ENCODE data around the gene PLIN4. TPM values are rescaled to one million over a fixed set of nuclear protein-coding genes. Genes with fewer than 3 reads are reported as not detected.

PLIN4 gene
- polyA plus RNA-seq, 4 donors = 0.50 to 16.9 (median 1.1) TPM

- no peaks in the 10 kb centered on the region for H3K9me3 ChIP-seq (ENCODE audit: control insufficient read depth in 2 of 2, insufficient read depth in 1 of 2, low read depth in 1 of 2, low read length in 1 of 2)
- DNase-seq (no peak), FAIRE-seq (no peak)
- no peak overlapping the region for H3K27ac ChIP-seq (ENCODE audit: low read depth in 1 of 3, low read length in 2 of 3)
- 91 to 96% (median 94%) methylated on average over 19 to 25 of the region's 25 CpGs for WGBS, 3 donors
- no peaks in the 10 kb centered on the region for H3K27me3 ChIP-seq (ENCODE audit: control insufficient read depth in 3 of 3, insufficient read depth in 3 of 3, low read length in 3 of 3)
- no peak overlapping the region for H3K4me3 ChIP-seq (ENCODE audit: low read depth in 1 of 3, low read length in 3 of 3)
- no peaks in the 10 kb centered on the region for H3K4me1 ChIP-seq (ENCODE audit: control insufficient read depth in 3 of 3, insufficient read depth in 2 of 3, low read depth in 1 of 3, low read length in 2 of 3)
- H3K36me3 ChIP-seq (ENCODE audit: control insufficient read depth in 3 of 3, insufficient read depth in 2 of 3, low read depth in 1 of 3, low read length in 3 of 3) = peaks cover 11 to 93% (median 16%) of the 10 kb centered on the region in 3 donors
Observed at GRCh38 chr19:4501691-4502090, 16.6 kb downstream of the PLIN4 start.

DNA sequence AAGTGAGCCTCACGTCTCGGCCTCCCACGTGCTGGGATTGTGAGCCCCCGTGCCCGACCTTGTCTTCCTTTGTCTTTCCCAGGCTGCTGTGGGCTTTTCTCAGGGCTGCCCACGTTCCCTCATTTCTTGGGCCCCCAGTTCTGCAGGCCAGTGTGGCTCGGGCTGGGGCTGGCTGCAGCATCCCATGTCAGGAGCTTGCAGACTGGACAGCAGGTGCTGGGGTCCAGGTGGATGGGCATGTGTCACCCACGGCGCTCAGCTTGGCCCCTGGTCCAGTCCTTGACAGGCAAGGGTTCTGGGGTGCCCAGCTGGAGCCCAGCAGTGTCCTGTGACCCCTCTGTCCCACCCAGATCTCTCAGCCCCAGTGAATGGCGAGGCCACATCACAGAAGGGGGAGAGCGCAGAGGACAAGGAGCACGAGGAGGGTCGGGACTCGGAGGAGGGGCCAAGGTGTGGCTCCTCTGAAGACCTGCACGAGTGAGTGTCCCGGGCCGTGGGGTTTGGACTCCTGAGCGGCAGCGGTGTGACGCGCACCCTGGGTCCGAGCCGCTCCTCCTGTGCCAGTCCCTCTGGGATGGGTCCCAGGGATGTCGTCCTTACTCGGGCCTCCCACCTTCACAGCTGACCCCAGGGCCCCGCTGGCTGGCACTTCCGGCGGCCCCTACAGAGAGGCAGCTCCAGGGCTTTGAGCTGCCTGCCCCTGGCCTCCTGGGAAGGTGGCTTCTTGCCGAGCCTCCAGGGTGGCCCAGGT is 17.3 kb downstream of the PLIN4 start:
- FAIRE-seq = no peak
- no peak overlapping the region for H3K4me3 ChIP-seq (ENCODE audit: low read depth in 1 of 3, low read length in 3 of 3)
- H3K9me3 ChIP-seq (ENCODE audit: control insufficient read depth in 2 of 2, insufficient read depth in 1 of 2, low read depth in 1 of 2, low read length in 1 of 2) = no peaks in the 10 kb centered on the region
- DNase-seq = no peak
- no peaks in the 10 kb centered on the region for H3K4me1 ChIP-seq (ENCODE audit: control insufficient read depth in 3 of 3, insufficient read depth in 2 of 3, low read depth in 1 of 3, low read length in 2 of 3)
- H3K27ac ChIP-seq (ENCODE audit: low read depth in 1 of 3, low read length in 2 of 3) = no peak overlapping the region
- 89 to 94% (median 94%) methylated on average over 27 to 29 of the region's 29 CpGs for WGBS, 3 donors
- no peaks in the 10 kb centered on the region for H3K27me3 ChIP-seq (ENCODE audit: control insufficient read depth in 3 of 3, insufficient read depth in 3 of 3, low read length in 3 of 3)
- peaks cover 11 to 94% (median 19%) of the 10 kb centered on the region in 3 donors for H3K36me3 ChIP-seq (ENCODE audit: control insufficient read depth in 3 of 3, insufficient read depth in 2 of 3, low read depth in 1 of 3, low read length in 3 of 3)

DNA sequence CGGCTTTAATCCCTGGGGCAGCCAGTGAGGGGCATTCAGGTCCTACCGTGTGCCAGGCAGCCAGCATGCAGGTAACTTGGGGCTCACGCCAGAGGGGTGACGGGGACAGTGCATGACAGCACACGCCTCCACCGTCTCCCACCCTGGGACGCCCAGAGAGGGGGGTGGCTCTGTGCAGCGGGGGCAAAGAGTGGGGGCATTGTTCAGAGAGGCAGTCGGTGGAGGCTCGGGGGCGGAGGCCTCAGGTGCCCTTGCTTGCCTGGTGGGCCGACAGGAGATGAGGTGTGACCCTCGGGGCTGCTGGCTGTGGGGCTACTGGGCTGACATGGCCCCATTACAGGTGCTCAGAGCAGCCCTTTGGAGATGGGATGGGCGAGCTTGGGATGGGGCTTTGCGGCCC is 18.4 kb downstream of the PLIN4 start:
- no peak for DNase-seq
- Histone ChIP-seq H3K4me1 (ENCODE audit: control insufficient read depth in 3 of 3, insufficient read depth in 2 of 3, low read depth in 1 of 3, low read length in 2 of 3) (no peaks in the 10 kb centered on the region), H3K36me3 (ENCODE audit: control insufficient read depth in 3 of 3, insufficient read depth in 2 of 3, low read depth in 1 of 3, low read length in 3 of 3) (peaks cover 15 to 91% (median 19%) of the 10 kb centered on the region in 3 donors), H3K27me3 (ENCODE audit: control insufficient read depth in 3 of 3, insufficient read depth in 3 of 3, low read length in 3 of 3) (no peaks in the 10 kb centered on the region), H3K27ac (ENCODE audit: low read depth in 1 of 3, low read length in 2 of 3) (no peak overlapping the region), H3K4me3 (ENCODE audit: low read depth in 1 of 3, low read length in 3 of 3) (no peak overlapping the region), H3K9me3 (ENCODE audit: control insufficient read depth in 2 of 2, insufficient read depth in 1 of 2, low read depth in 1 of 2, low read length in 1 of 2) (no peaks in the 10 kb centered on the region)
- FAIRE-seq = no peak
- 93 to 96% (median 94%) methylated on average over 15 of the region's 15 CpGs for WGBS, 3 donors

DNA sequence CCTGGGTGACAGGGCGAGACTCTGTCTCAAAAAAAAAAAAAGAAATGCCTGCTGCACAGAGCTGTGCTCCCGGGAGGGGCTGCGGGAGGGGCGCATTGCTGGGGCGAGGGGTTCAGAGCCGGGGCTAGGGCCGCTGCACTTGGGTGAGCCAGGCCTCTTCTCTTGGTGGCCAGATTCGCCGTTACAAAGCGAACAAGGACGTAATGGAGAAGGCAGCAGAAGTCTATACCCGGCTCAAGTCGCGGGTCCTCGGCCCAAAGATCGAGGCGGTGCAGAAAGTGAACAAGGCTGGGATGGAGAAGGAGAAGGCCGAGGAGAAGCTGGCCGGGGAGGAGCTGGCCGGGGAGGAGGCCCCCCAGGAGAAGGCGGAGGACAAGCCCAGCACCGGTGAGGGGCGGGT is 19.0 kb downstream of the PLIN4 start:
- 94 to 97% (median 96%) methylated on average over 20 to 23 of the region's 23 CpGs for WGBS, 3 donors
- no peak for FAIRE-seq

GRCh38 chr19:4498694-4499093 is 19.6 kb downstream of the PLIN4 start:
- Histone ChIP-seq H3K27me3 (ENCODE audit: control insufficient read depth in 3 of 3, insufficient read depth in 3 of 3, low read length in 3 of 3) (no peaks in the 10 kb centered on the region), H3K9me3 (ENCODE audit: control insufficient read depth in 2 of 2, insufficient read depth in 1 of 2, low read depth in 1 of 2, low read length in 1 of 2) (no peaks in the 10 kb centered on the region), H3K4me1 (ENCODE audit: control insufficient read depth in 3 of 3, insufficient read depth in 2 of 3, low read depth in 1 of 3, low read length in 2 of 3) (no peaks in the 10 kb centered on the region), H3K36me3 (ENCODE audit: control insufficient read depth in 3 of 3, insufficient read depth in 2 of 3, low read depth in 1 of 3, low read length in 3 of 3) (peaks cover 23 to 89% (median 26%) of the 10 kb centered on the region in 3 donors), H3K27ac (ENCODE audit: low read depth in 1 of 3, low read length in 2 of 3) (no peak overlapping the region), H3K4me3 (ENCODE audit: low read depth in 1 of 3, low read length in 3 of 3) (no peak overlapping the region)
- WGBS, 3 donors = 94 to 96% (median 95%) methylated on average over 10 to 12 of the region's 12 CpGs
- FAIRE-seq = no peak
- no peak for DNase-seq

More for the DNA sequence above, 19.0 kb downstream of the PLIN4 start:
- DNase-seq = no peak
- Histone ChIP-seq H3K4me1 (ENCODE audit: control insufficient read depth in 3 of 3, insufficient read depth in 2 of 3, low read depth in 1 of 3, low read length in 2 of 3) (no peaks in the 10 kb centered on the region), H3K27me3 (ENCODE audit: control insufficient read depth in 3 of 3, insufficient read depth in 3 of 3, low read length in 3 of 3) (no peaks in the 10 kb centered on the region), H3K9me3 (ENCODE audit: control insufficient read depth in 2 of 2, insufficient read depth in 1 of 2, low read depth in 1 of 2, low read length in 1 of 2) (no peaks in the 10 kb centered on the region), H3K4me3 (ENCODE audit: low read depth in 1 of 3, low read length in 3 of 3) (no peak overlapping the region), H3K27ac (ENCODE audit: low read depth in 1 of 3, low read length in 2 of 3) (no peak overlapping the region), H3K36me3 (ENCODE audit: control insufficient read depth in 3 of 3, insufficient read depth in 2 of 3, low read depth in 1 of 3, low read length in 3 of 3) (peaks cover 17 to 90% (median 25%) of the 10 kb centered on the region in 3 donors)

- no peaks in the 10 kb centered on the region for H3K4me1 ChIP-seq (ENCODE audit: control insufficient read depth in 3 of 3, insufficient read depth in 2 of 3, low read depth in 1 of 3, low read length in 2 of 3)
- DNase-seq = no peak
- WGBS, 3 donors = 93 to 94% (median 93%) methylated on average over 24 to 25 of the region's 25 CpGs
- H3K4me3 ChIP-seq (ENCODE audit: low read depth in 1 of 3, low read length in 3 of 3) = no peak overlapping the region
- no peak overlapping the region for H3K27ac ChIP-seq (ENCODE audit: low read depth in 1 of 3, low read length in 2 of 3)
- no peak for FAIRE-seq
- no peaks in the 10 kb centered on the region for H3K9me3 ChIP-seq (ENCODE audit: control insufficient read depth in 2 of 2, insufficient read depth in 1 of 2, low read depth in 1 of 2, low read length in 1 of 2)
- H3K36me3 ChIP-seq (ENCODE audit: control insufficient read depth in 3 of 3, insufficient read depth in 2 of 3, low read depth in 1 of 3, low read length in 3 of 3) = peaks cover 26 to 89% (median 26%) of the 10 kb centered on the region in 3 donors
- H3K27me3 ChIP-seq (ENCODE audit: control insufficient read depth in 3 of 3, insufficient read depth in 3 of 3, low read length in 3 of 3) = no peaks in the 10 kb centered on the region
Observed at GRCh38 chr19:4497770-4498389, 20.4 kb downstream of the PLIN4 start.

DNA sequence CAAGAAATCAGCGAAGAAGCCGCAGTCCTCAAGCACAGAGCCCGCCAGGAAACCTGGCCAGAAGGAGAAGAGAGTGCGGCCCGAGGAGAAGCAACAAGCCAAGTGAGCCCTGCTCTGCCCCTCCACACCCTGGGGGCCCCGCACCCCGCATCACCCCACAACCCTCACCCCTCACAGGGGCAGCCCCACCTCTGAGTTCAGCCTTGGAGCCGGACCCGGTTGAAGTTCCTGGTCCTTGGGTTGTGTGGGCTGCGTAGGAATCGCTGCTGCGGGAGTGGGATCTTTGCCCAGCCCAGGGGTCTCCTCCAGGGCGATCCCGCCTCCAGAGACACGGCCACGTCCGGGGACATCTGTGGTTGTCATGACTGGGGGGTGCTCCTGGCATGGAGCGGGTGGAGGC is 22.0 kb downstream of the PLIN4 start:
- no peak for DNase-seq
- 86 to 89% (median 88%) methylated on average over 15 to 18 of the region's 18 CpGs for WGBS, 3 donors
- Histone ChIP-seq H3K9me3 (ENCODE audit: control insufficient read depth in 2 of 2, insufficient read depth in 1 of 2, low read depth in 1 of 2, low read length in 1 of 2) (no peaks in the 10 kb centered on the region), H3K4me3 (ENCODE audit: low read depth in 1 of 3, low read length in 3 of 3) (no peak overlapping the region), H3K27ac (ENCODE audit: low read depth in 1 of 3, low read length in 2 of 3) (no peak overlapping the region), H3K4me1 (ENCODE audit: control insufficient read depth in 3 of 3, insufficient read depth in 2 of 3, low read depth in 1 of 3, low read length in 2 of 3) (no peaks in the 10 kb centered on the region), H3K36me3 (ENCODE audit: control insufficient read depth in 3 of 3, insufficient read depth in 2 of 3, low read depth in 1 of 3, low read length in 3 of 3) (peaks cover 22 to 84% (median 26%) of the 10 kb centered on the region in 3 donors), H3K27me3 (ENCODE audit: control insufficient read depth in 3 of 3, insufficient read depth in 3 of 3, low read length in 3 of 3) (no peaks in the 10 kb centered on the region)
- FAIRE-seq = no peak

- H3K4me1 ChIP-seq (ENCODE audit: control insufficient read depth in 3 of 3, insufficient read depth in 2 of 3, low read depth in 1 of 3, low read length in 2 of 3) = no peaks in the 10 kb centered on the region
- H3K36me3 ChIP-seq (ENCODE audit: control insufficient read depth in 3 of 3, insufficient read depth in 2 of 3, low read depth in 1 of 3, low read length in 3 of 3) = peaks cover 22 to 81% (median 24%) of the 10 kb centered on the region in 3 donors
- DNase-seq (peak in 1 of 2 donors; percentile 36), FAIRE-seq (no peak)
- WGBS, 3 donors = 65 to 85% (median 78%) methylated on average over 10 to 12 of the region's 12 CpGs
- H3K4me3 ChIP-seq (ENCODE audit: low read depth in 1 of 3, low read length in 3 of 3) = no peak overlapping the region
- H3K27ac ChIP-seq (ENCODE audit: low read depth in 1 of 3, low read length in 2 of 3) = no peak overlapping the region
- H3K27me3 ChIP-seq (ENCODE audit: control insufficient read depth in 3 of 3, insufficient read depth in 3 of 3, low read length in 3 of 3) = no peaks in the 10 kb centered on the region
- no peaks in the 10 kb centered on the region for H3K9me3 ChIP-seq (ENCODE audit: control insufficient read depth in 2 of 2, insufficient read depth in 1 of 2, low read depth in 1 of 2, low read length in 1 of 2)
Observed at GRCh38 chr19:4495471-4495870, 22.8 kb downstream of the PLIN4 start.

All from small intestine (tissue), 7 donors.